IMR-90 (cell line): Measurements from ENCODE around the gene MACF1. TPM values are rescaled to one million over a fixed set of nuclear protein-coding genes. Genes with fewer than 3 reads are reported as not detected.

Experiments used
- ATAC-seq: fragments of 200-7000 bp; cut with Tn5 transposase; 2 replicates; pipeline ENCODE4 v1.9.1; 2020; ENCODE audit warnings: low read depth, mild to moderate bottlenecking, moderate library complexity
- BruUV-seq: library from RNA; stranded (reverse); fragments of 400-500 nt; replicated peaks from 2 replicates; lab custom pipeline; 2021; lab: Mats Ljungman, UMichigan
- CTCF ChIA-PET: fragments of 300-600 bp; formaldehyde crosslinking; extraction: SDS; loops from one replicate; lab custom pipeline; 2021; ENCODE audit warnings: antibody characterized with exemption; lab: Yijun Ruan, JAX
- POLR2A ChIA-PET: fragments of 300-600 bp; sonication (Branson Sonifier 250); formaldehyde crosslinking; loops from one replicate; lab custom pipeline; 2022; ENCODE audit warnings: antibody characterized with exemption; ENCODE audit not compliant: unreplicated experiment; lab: Charles Lee
- DNase-seq: peaks from one replicate; pipeline ENCODE4 v3.0.0; 2013
- H2AFZ ChIP-seq: replicated peaks from 2 replicates; pipeline ENCODE3; 2013; ENCODE audit warnings: low read length, mild to moderate bottlenecking; ENCODE audit not compliant: poor library complexity
- H2AK5ac ChIP-seq: 2 replicates; pipeline ENCODE4 v1.6.1; 2013; ENCODE audit warnings: low read depth, low read length, inconsistent platforms
- H2AK9ac ChIP-seq: replicated peaks from 2 replicates; pipeline ENCODE3; 2013; ENCODE audit warnings: mild to moderate bottlenecking, low read depth, low read length, moderate library complexity; ENCODE audit not compliant: poor library complexity
- H2BK120ac ChIP-seq: 2 replicates; pipeline ENCODE4 v1.6.1; 2013; ENCODE audit warnings: low read depth, low read length, inconsistent platforms
- H2BK15ac ChIP-seq: 3 replicates; pipeline ENCODE4 v1.6.1; 2013; ENCODE audit warnings: low read depth, low read length, inconsistent platforms
- H2BK20ac ChIP-seq: 2 replicates; pipeline ENCODE4 v1.6.1; 2013; ENCODE audit warnings: low read depth, mild to moderate bottlenecking, inconsistent platforms, low read length, moderate library complexity
- H2BK5ac ChIP-seq: 2 replicates; pipeline ENCODE4 v1.6.1; 2013; ENCODE audit warnings: mild to moderate bottlenecking, low read depth, low read length, inconsistent platforms; ENCODE audit not compliant: poor library complexity, severe bottlenecking
- H3K14ac ChIP-seq: replicated peaks from 2 replicates; pipeline ENCODE4 v1.6.1; 2013; ENCODE audit warnings: low read depth, low read length, inconsistent platforms
- H3K18ac ChIP-seq: 2 replicates; pipeline ENCODE4 v1.6.1; 2013; ENCODE audit warnings: low read depth, low read length, control low read depth
- H3K23ac ChIP-seq: 2 replicates; pipeline ENCODE4 v1.6.1; 2013; ENCODE audit warnings: low read depth, low read length, inconsistent platforms
- H3K27ac ChIP-seq: 2 replicates; pipeline ENCODE4 v1.5.1; 2013; ENCODE audit warnings: mild to moderate bottlenecking, control low read depth, low read length; ENCODE audit not compliant: insufficient read depth
- H3K27me3 ChIP-seq: 2 replicates; pipeline ENCODE4 v1.6.1; 2013; ENCODE audit warnings: low read length; ENCODE audit not compliant: control insufficient read depth, insufficient read depth
- H3K36me3 ChIP-seq: 2 replicates; pipeline ENCODE4 v1.6.1; 2013; ENCODE audit warnings: low read length, mixed read lengths; ENCODE audit not compliant: control insufficient read depth, insufficient read depth
- H3K4ac ChIP-seq: 2 replicates; pipeline ENCODE4 v1.6.1; 2013; ENCODE audit warnings: low read depth, low read length, inconsistent platforms
- H3K4me1 ChIP-seq: 2 replicates; pipeline ENCODE4 v1.6.1; 2013; ENCODE audit warnings: low read length, mixed read lengths; ENCODE audit not compliant: control insufficient read depth, insufficient read depth
- H3K4me2 ChIP-seq: 2 replicates; pipeline ENCODE4 v1.6.1; 2013; ENCODE audit warnings: low read depth, mild to moderate bottlenecking, control low read depth, low read length, moderate library complexity
- H3K4me3 ChIP-seq: 2 replicates; pipeline ENCODE4 v1.5.1; 2013; ENCODE audit warnings: low read depth, mild to moderate bottlenecking, control low read depth, low read length, moderate library complexity; ENCODE audit not compliant: insufficient read depth
- H3K56ac ChIP-seq: 2 replicates; pipeline ENCODE4 v1.6.1; 2013; ENCODE audit warnings: low read length, inconsistent platforms; ENCODE audit not compliant: insufficient read depth; ENCODE audit errors: extremely low read depth
- H3K79me1 ChIP-seq, 2 experiments: 2 replicates each; pipeline ENCODE4 v1.6.1; 2013; ENCODE audit warnings: low read length in 2 of 2, inconsistent platforms in 1 of 2, low read depth in 1 of 2
- H3K9ac ChIP-seq: 2 replicates; pipeline ENCODE4 v1.6.1; 2013; ENCODE audit warnings: low read depth, low read length, control low read depth
- H3K9me1 ChIP-seq: 2 replicates; pipeline ENCODE4 v1.6.1; 2013; ENCODE audit warnings: low read length, inconsistent platforms; ENCODE audit not compliant: insufficient read depth
- H3K9me3 ChIP-seq: 2 replicates; pipeline ENCODE4 v1.6.1; 2013; ENCODE audit warnings: low read length; ENCODE audit not compliant: control insufficient read depth, insufficient read depth
- H4K20me1 ChIP-seq: 2 replicates; pipeline ENCODE4 v1.6.1; 2013; ENCODE audit warnings: low read length, inconsistent platforms; ENCODE audit not compliant: insufficient read depth
- H4K5ac ChIP-seq: 2 replicates; pipeline ENCODE4 v1.6.1; 2013; ENCODE audit warnings: mild to moderate bottlenecking, low read depth, low read length, control low read depth
- H4K8ac ChIP-seq, 2 experiments: 2 replicates each; pipeline ENCODE4 v1.6.1; 2013; ENCODE audit warnings: low read depth in 2 of 2, low read length in 2 of 2, control low read depth in 1 of 2, inconsistent platforms in 1 of 2
- H4K91ac ChIP-seq: 2 replicates; pipeline ENCODE4 v1.6.1; 2013; ENCODE audit warnings: low read depth, low read length, inconsistent platforms; ENCODE audit not compliant: insufficient read depth
- BHLHE40 ChIP-seq: fragments of 150-350 bp; IDR thresholded peaks from 2 replicates; pipeline ENCODE4 v1.6.1; 2016; ENCODE audit warnings: mild to moderate bottlenecking, low read depth, low read length
- CEBPB ChIP-seq: IDR thresholded peaks from 2 replicates; pipeline ENCODE4 v1.6.1; 2012; ENCODE audit warnings: low read depth, low read length, improper control_type of control experiment
- FOS ChIP-seq: fragments of 150-350 bp; IDR thresholded peaks from 2 replicates; pipeline ENCODE4 v1.6.1; 2016; ENCODE audit warnings: low read depth, low read length
- MXI1 ChIP-seq: IDR thresholded peaks from 2 replicates; pipeline ENCODE4 v1.6.1; 2012; ENCODE audit warnings: low read depth, mild to moderate bottlenecking, low read length, moderate library complexity, borderline replicate concordance
- NFE2L2 ChIP-seq: fragments of 150-350 bp; IDR thresholded peaks from 2 replicates; pipeline ENCODE4 v1.6.1; 2016; ENCODE audit warnings: low read depth, mild to moderate bottlenecking, low read length
- POLR2A ChIP-seq: IDR thresholded peaks from 2 replicates; pipeline ENCODE4 v1.6.1; 2012; ENCODE audit warnings: mild to moderate bottlenecking, low read depth, low read length
- RAD21 ChIP-seq: IDR thresholded peaks from 2 replicates; pipeline ENCODE4 v1.6.1; 2012; ENCODE audit warnings: low read length, improper control_type of control experiment
- RCOR1 ChIP-seq: IDR thresholded peaks from 2 replicates; pipeline ENCODE4 v1.6.1; 2012; ENCODE audit warnings: mild to moderate bottlenecking, low read length, improper control_type of control experiment; ENCODE audit not compliant: insufficient replicate concordance
- RFX5 ChIP-seq: IDR thresholded peaks from 2 replicates; pipeline ENCODE4 v1.8.0; 2012; ENCODE audit warnings: low read depth, mild to moderate bottlenecking, low read length, moderate library complexity
- SMC3 ChIP-seq: fragments of 150-350 bp; IDR thresholded peaks from 2 replicates; pipeline ENCODE4 v1.6.1; 2016; ENCODE audit warnings: low read depth, mild to moderate bottlenecking, antibody characterized with exemption, low read length, moderate library complexity
- WGBS, 2 experiments: methylation state at CpG; one replicate each; pipeline versions ENCODE4 v1.1.5 to v1.1.7; 2013; ENCODE audit warnings: missing lambda C conversion rate in 2 of 2; ENCODE audit not compliant: insufficient read length in 1 of 2; ENCODE audit errors: extremely low coverage in 2 of 2; 5-methylcytosine and 5-hydroxymethylcytosine counted together
- dilution Hi-C: fragments of 300-500 bp; cut with HindIII; formaldehyde crosslinking; loops from one replicate; pipeline ENCODE4 v1.14.3; 2018; ENCODE audit warnings: low sequenced_read_pairs; ENCODE audit not compliant: unreplicated experiment
- in situ Hi-C: fragments of 300-500 bp; cut with MboI; formaldehyde crosslinking; loops from 3 replicates; pipeline ENCODE4 v1.14.3; 2019; ENCODE audit warnings: low sequenced_read_pairs, inconsistent platforms, mixed read lengths
- intact Hi-C: fragments of 100-400 bp; cut with micrococcal nuclease; formaldehyde crosslinking; loops from 2 replicates; pipeline ENCODE4 v1.10.0; 2022
- polyA plus RNA-seq, 3 experiments: library from polyadenylated mRNA; depleted of rRNA; stranded (reverse); fragments of >200 nt; gene quantifications; 2 replicates each; pipeline ENCODE4 v1.2.3, GENCODE V29; 2012; ENCODE audit warnings: low replicate concordance in 1 of 3
- total RNA-seq: library from RNA; depleted of rRNA; stranded (reverse); fragments of >200 nt; gene quantifications from 2 replicates; pipeline ENCODE4 v1.2.3, GENCODE V29; 2012
- TF ChIP-seq, protein P1 (sequence below): fragments of 150-350 bp; IDR thresholded peaks from 2 replicates; pipeline ENCODE4 v1.6.1; 2016; ENCODE audit warnings: low read depth, mild to moderate bottlenecking, low read length, moderate library complexity, borderline replicate concordance

The MACF1 gene
- total and polyA plus RNA-seq, 2 of the 4 experiments (the other 2 are of a cell fraction): 67.6 to 369 TPM

DNA sequence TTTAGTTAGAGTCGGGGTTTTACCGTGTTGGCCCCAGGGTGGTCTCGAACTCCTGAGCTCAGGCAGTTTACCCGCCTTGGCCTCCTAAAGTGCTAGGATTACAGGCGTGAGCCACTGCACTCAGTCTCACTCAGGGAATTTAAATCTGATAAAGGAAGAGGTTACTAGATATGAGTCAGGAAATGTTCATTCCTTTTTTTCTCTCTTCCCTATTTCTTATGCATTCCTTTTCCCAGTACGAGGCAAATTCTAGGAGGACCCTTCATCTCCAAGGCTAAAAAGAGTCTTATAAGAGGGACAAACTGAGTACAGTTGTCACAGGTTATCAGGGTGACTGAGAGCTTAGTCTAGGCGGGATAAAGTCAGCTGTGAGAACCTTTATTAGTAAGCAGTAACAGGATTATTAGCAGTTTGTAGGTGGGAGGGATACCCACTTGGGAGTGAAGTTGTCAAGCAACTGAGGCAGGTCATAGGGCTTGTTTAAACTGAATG lies 9.1 kb downstream of the MACF1 start:
- Histone ChIP-seq H4K5ac (peak overlapping the region; percentile 30), H2AK9ac (no peak overlapping the region), H4K20me1 (peaks cover 60% of the 10 kb centered on the region), H2AFZ (peak overlapping the region; percentile 8), H2BK15ac (peak overlapping the region; percentile 13; the same call in 1 of the 3 replicates), H3K79me1 (peaks cover 27 to 67% of the 10 kb centered on the region in 2 experiments), H3K4me3 (no peak overlapping the region), H3K9me3 (no peaks in the 10 kb centered on the region), H3K23ac (peak overlapping the region; percentile 54; the same call in 1 of the 2 replicates), H2BK20ac (peak overlapping the region; percentile 15; the same call in 1 of the 2 replicates), H4K91ac (peak overlapping the region; percentile 56), H3K4me2 (peak overlapping the region; percentile 72), H2AK5ac (peak overlapping the region; percentile 50), H3K4ac (peak overlapping the region; percentile 12; the same call in 1 of the 2 replicates), H3K14ac (no peak overlapping the region; the same call in 1 of the 2 replicates), H3K56ac (no peak overlapping the region; the same call in 1 of the 2 replicates), H2BK120ac (peak overlapping the region; percentile 18; the same call in 1 of the 2 replicates), H3K9me1 (peaks cover 19% of the 10 kb centered on the region), H3K27me3 (no peaks in the 10 kb centered on the region), H2BK5ac (peak overlapping the region; percentile 80), H3K18ac (peak overlapping the region; percentile 52), H3K9ac (no peak overlapping the region; the same call in 1 of the 2 replicates), H3K4me1 (peaks cover 27% of the 10 kb centered on the region), H4K8ac (peak overlapping the region; percentile 1 to 68; a peak in 2 of 4 replicates), H3K27ac (peak overlapping the region; percentile 79; the same call in 1 of the 2 replicates), H3K36me3 (0 out of 2 replicates have a peak, but pooled peaks cover 2% of the 10 kb centered on the region)
- TF ChIP-seq MXI1: no peak
- no peak for TF ChIP-seq CEBPB
- TF ChIP-seq RFX5: no peak
- TF ChIP-seq BHLHE40: no peak
- peak; percentile 57 for TF ChIP-seq FOS
- no peak for TF ChIP-seq RAD21
- TF ChIP-seq, protein P1, sequence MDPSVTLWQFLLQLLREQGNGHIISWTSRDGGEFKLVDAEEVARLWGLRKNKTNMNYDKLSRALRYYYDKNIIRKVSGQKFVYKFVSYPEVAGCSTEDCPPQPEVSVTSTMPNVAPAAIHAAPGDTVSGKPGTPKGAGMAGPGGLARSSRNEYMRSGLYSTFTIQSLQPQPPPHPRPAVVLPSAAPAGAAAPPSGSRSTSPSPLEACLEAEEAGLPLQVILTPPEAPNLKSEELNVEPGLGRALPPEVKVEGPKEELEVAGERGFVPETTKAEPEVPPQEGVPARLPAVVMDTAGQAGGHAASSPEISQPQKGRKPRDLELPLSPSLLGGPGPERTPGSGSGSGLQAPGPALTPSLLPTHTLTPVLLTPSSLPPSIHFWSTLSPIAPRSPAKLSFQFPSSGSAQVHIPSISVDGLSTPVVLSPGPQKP: no peak
- TF ChIP-seq SMC3: no peak
- TF ChIP-seq POLR2A: no peak
- peak; percentile 42 for TF ChIP-seq RCOR1
- TF ChIP-seq NFE2L2: no peak
- ChIA-PET POLR2A (interaction anchor here (1.4 kb wide), 1 partner anchor 8 kb away, joined by 3 read pairs; no protein-coding TSS in a partner anchor), CTCF (interaction anchor here (0.6 to 1.4 kb wide), 5 partner anchors 9 to 702 kb away, joined by 3 to 5 read pairs (median 3); partner anchors contain the start of gene MACF1)
- ATAC-seq (peak; percentile 81), DNase-seq (peak; percentile 83)
- dilution Hi-C loops: no loop called here
- WGBS, 2 experiments: 20% methylated on average over 1 of the region's 7 CpGs; no CpG with 5 or more reads in 1 of the 2 experiments
- intact Hi-C loops: no loop called here
- BruUV-seq: no TSS peak
- in situ Hi-C loops: no loop called here
